Skeletal muscle cell (primary cell): ENCODE data around the gene C10orf67.
"Not testable (repeated sequence)": the region's sequence is repeated elsewhere in the genome, so short reads cannot be mapped to it uniquely, and the experiment has no call there.

Experiments
- DNase-seq: peaks from one replicate; pipeline ENCODE4 v3.0.0-alpha.2; 2010; ENCODE audit warnings: low read depth
- H3K4me3 ChIP-seq: 2 replicates; pipeline ENCODE4 v1.5.1; 2011; ENCODE audit warnings: low read depth, mild to moderate bottlenecking, control low read depth, low read length, moderate library complexity

Gene C10orf67

DNA sequence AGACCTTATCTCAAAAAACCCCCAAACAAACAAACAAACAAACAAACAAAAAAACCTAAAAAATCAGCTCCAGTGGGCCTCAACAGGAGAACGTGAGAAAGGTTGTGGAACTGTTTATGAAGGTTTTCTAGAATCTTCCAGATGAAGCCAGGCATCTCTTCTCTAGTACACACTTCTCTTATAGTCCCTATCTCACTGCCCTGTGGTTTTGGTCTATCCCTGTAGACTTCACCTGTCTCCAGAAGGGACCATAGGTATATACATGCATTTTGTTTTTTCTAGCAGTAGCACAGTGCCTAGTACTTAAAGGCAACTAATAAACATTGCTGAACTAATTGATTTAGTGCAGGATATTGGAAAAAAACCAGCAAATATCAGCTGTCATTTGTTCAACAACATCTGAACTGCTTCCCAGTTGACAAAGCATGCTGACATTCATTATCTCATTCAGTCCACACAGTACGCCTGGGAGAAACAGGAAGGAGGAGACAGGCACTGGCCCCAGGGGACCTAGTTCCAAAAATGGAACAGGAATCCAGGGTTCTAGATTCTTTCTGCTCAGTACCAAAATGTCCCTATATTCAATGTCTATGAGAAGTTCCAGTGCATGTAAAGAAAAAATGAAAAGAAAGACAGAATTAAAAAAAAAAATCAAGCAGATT is 59.8 kb downstream of the C10orf67 start:
- no peak for DNase-seq

DNA sequence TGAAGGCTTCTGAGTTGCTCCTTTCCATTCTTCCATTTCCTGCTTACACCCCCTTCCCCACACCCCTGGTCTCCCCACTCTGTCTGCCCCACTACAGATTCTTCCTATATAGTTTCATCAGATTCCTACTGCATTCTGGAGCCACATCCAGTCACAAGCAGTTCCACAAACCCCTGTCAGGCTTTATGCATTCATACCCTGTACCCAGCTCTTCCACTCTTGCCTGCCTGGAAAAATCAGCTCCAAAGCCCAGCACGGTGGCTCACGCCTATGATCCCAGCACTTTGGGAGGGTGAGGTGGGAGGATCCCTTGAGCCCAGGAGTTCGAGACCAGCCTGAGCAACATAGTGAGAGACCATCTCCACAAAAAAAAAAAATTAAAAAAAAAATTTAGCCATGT is 60.4 kb downstream of the C10orf67 start:
- no peak overlapping the region for H3K4me3 ChIP-seq
- DNase-seq = no peak

More for the DNA sequence above, 59.8 kb downstream of the C10orf67 start:
- no peak overlapping the region for H3K4me3 ChIP-seq

- no peak overlapping the region for H3K4me3 ChIP-seq
These were observed 60.9 kb downstream of the C10orf67 start for GRCh38 chr10:23283680-23284079.

GRCh38 chr10:23281044-23281433 is 63.6 kb downstream of the C10orf67 start:
- DNase-seq = no peak
- H3K4me3 ChIP-seq = no peak overlapping the region

More at GRCh38 chr10:23283680-23284079, 60.9 kb downstream of the C10orf67 start:
- no peak for DNase-seq

GRCh38 chr10:23280419-23281043 is 64.1 kb downstream of the C10orf67 start:
- DNase-seq = no peak
- H3K4me3 ChIP-seq = no peak overlapping the region

- no peak overlapping the region for H3K4me3 ChIP-seq
- DNase-seq = no peak
These were observed 69.2 kb downstream of the C10orf67 start for GRCh38 chr10:23275355-23275754.

DNA sequence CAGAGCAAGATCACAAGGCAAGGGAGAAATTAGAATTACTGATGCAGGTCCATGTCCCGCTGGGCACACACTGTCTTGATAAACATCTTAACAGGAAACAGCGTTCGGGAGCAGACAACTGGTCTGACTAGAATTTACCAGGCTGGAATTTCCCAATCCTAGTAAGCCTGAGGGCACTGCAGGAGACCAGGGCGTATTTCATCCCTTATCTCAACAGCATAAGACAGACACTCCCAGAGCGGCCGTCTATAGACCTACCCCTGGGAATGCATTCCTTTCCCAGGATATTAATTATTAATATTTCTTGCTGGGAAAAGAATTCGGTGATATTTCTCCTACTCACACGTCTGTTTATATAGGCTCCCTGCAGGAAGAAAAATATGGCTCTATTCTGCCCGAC is 70.4 kb downstream of the C10orf67 start:
- H3K4me3 ChIP-seq, DNase-seq: not testable (repeated sequence)

- H3K4me3 ChIP-seq = no peak overlapping the region
- DNase-seq = no peak
These were observed 74.1 kb downstream of the C10orf67 start for GRCh38 chr10:23270531-23270930.

DNA sequence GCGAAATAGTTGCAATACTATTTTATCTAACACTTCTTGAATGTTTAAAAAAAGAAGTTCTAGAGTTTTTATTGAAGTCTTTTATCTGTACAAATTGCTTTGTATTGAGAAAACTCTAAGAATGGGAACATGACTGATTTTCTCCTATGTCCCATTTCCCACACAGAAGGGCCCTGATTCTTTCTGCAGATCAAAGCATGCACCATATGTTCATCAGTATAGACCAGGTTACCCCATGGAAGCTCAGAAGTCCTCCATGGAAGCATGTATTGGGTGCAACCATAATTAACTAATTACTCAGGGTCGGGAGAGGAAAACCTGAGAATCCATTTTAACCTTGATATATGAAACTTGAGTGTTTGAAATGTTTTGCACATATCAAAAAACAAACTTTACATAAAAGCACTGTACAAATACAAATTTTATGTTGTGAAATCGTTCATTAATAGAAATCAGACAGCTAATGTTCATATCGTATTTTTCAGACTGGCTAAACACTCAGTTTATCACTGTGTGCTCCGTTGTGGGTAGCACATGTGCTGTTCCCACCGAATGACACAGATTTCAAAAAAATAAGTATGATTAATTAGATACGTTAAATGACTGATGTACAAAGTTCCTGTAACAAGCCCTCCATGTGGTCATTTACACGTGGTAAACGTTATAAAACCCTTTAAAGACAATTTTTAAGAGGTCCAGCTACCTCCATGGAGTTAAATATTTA is 81.0 kb downstream of the C10orf67 start:
- no peak overlapping the region for H3K4me3 ChIP-seq
- DNase-seq = no peak

DNA sequence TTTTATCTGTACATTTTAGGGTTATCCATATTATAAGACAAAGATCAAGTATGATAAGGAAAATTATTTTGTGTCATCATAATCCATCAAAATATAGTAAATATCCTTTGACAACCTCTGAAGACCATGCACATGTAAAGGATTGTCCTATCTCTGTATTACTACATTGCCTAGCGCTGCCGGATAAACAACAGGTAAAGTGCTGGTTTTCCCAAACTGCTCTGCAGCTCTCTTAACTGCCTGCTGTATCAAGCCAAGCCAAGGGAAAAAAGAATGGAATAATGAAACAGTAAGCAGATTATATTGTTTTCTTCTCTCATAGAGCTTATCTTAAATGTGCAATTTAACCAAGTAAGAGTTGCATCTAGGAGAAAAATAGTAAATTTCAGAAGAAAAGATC is 81.7 kb downstream of the C10orf67 start:
- H3K4me3 ChIP-seq = no peak overlapping the region
- DNase-seq = no peak

GRCh38 chr10:23258516-23258915 is 86.1 kb downstream of the C10orf67 start:
- H3K4me3 ChIP-seq = no peak overlapping the region
- DNase-seq = no peak

- no peak for DNase-seq
- H3K4me3 ChIP-seq = no peak overlapping the region
These were observed 90.8 kb downstream of the C10orf67 start for GRCh38 chr10:23253780-23254179.

- DNase-seq, H3K4me3 ChIP-seq: not testable (repeated sequence)
These were observed 91.7 kb downstream of the C10orf67 start for GRCh38 chr10:23252859-23253258.

DNA sequence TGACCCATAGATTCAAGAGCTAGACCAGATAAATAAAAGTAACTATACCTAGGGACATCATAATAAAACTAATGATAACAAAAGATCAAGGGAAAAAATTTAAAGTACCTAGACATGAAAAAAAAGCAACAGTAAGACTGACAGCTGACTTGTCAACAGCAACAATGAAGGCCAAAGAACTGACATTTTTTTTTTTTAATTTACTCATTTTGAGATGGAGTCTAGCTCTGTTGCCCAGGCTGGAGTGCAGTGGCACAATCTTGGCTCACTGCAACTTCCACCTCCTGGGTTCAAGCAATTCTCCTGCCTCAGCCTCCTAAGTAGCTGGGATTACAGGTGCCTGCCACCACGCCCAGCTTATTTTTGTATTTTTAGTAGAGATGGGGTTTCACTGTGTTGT is 102.8 kb downstream of the C10orf67 start:
- DNase-seq, H3K4me3 ChIP-seq: not testable (repeated sequence)

GRCh38 chr10:23238015-23238414 is 106.6 kb downstream of the C10orf67 start:
- no peak overlapping the region for H3K4me3 ChIP-seq
- DNase-seq = no peak

- DNase-seq = no peak
- H3K4me3 ChIP-seq = no peak overlapping the region
These were observed 114.0 kb downstream of the C10orf67 start for GRCh38 chr10:23230582-23230981.

DNA sequence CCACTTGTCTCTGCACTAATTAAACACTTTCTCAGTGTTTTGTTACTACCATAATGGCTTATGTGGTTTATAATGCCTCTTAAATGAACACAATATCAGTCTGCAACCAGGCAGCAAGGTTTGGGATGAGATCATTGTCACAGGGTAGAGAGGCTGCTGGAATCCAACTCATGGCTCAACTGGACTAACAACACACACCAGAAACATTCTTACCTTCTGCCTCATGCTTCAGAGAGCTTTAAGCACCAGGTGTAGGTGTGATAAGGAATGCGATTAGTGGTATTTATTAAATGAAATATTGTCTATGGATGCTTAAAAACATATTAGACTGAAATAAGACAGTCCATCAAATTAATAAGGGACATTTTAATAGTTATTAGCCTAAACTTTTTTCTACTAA is 127.1 kb downstream of the C10orf67 start:
- DNase-seq = no peak

DNA sequence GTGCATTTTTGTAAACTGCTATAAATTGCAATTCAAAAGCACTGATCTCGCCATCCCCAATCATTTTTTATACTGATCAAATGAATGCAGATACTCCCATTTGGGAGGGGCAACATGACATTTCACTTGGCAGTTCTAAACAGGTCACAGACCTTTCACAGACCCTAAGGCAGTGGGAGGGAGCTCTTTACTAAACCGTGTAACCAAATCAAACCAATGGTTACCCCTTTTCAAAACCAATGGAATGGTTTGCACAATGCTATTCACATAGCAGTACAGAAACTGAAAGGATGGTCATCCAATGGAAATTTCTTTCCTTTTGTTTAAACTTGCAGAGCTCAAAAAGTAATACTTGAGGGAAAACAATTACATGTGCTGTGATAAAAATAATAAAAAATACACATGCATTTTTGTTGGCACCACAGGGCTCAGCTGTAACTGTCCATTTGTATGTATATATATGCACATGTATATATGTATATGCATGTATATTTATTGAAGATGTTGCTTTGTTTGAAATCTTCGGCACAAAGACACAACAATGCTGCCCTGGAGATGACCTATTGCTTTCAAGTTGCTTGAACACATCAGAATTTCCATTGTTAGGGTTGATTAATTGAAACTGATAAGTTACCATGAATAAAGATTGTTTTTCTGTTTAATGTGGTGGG is 138.5 kb downstream of the C10orf67 start:
- DNase-seq = no peak
- no peak overlapping the region for H3K4me3 ChIP-seq

More for the DNA sequence above, 127.1 kb downstream of the C10orf67 start:
- H3K4me3 ChIP-seq = no peak overlapping the region

- no peak for DNase-seq
- no peak overlapping the region for H3K4me3 ChIP-seq
These were observed 139.8 kb downstream of the C10orf67 start for GRCh38 chr10:23204773-23205172.
